Progenitor cell of endocrine pancreas (in vitro differentiated cells): ENCODE measurements around the gene MCTP2. TPM values are rescaled to one million over a fixed set of nuclear protein-coding genes. Genes with fewer than 3 reads are reported as not detected.

Source experiments
- DNase-seq: peaks from one replicate; pipeline ENCODE4 v3.0.0; 2021; ENCODE audit warnings: low spot score; ENCODE audit not compliant: unreplicated experiment
- H3K27ac Mint-ChIP-seq: 2 replicates; pipeline ENCODE4 v1.8.0; 2021; ENCODE audit warnings: mild to moderate bottlenecking, moderate library complexity, mixed read lengths
- H3K27me3 Mint-ChIP-seq: 2 replicates; pipeline ENCODE4 v1.8.0; 2021; ENCODE audit warnings: mixed read lengths
- H3K36me3 Mint-ChIP-seq: 2 replicates; pipeline ENCODE4 v1.8.0; 2022; ENCODE audit warnings: mixed read lengths; ENCODE audit not compliant: insufficient read depth
- H3K4me1 Mint-ChIP-seq: 2 replicates; pipeline ENCODE4 v1.8.0; 2021; ENCODE audit warnings: low read depth, mixed read lengths
- H3K4me3 Mint-ChIP-seq: 2 replicates; pipeline ENCODE4 v1.8.0; 2021; ENCODE audit warnings: low read depth, mild to moderate bottlenecking, moderate library complexity, mixed read lengths
- H3K9me3 Mint-ChIP-seq: 2 replicates; pipeline ENCODE4 v1.8.0; 2021; ENCODE audit warnings: low read depth, mixed read lengths
- total RNA-seq: library from RNA; stranded (reverse); gene quantifications from 2 replicates; pipeline ENCODE4 v1.2.1, GENCODE V29; 2021
- TF ChIP-seq, protein P1 (sequence below): fragments of 200-600 bp; sonication (generic); IDR thresholded peaks from one replicate; pipeline ENCODE4 v1.5.0; 2021; ENCODE audit warnings: antibody characterized with exemption, mild to moderate bottlenecking; ENCODE audit not compliant: unreplicated experiment

The MCTP2 gene
- total RNA-seq, 1 donor from 2014 or later, result 2.6 TPM

DNA sequence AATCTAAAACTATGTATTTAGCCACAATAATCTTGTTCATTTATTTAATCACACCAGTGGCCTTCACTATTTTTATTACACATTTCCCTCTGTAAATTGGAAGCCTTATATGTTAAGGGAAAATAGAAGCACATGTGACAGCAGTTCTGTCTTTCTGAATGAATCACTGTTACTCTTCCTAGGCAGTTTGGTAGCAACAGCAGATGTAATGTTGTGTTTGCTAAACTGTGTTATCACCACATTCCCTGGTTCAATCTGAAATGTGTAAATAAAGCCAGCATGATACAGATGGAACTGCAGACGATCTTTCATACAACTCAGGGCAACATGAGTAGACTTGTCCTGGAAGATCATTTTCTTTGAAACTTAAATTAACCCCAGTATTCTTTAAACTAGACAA is 220.1 kb downstream of the MCTP2 start:
- Mint-ChIP-seq H3K4me3 (no peak overlapping the region), H3K27ac (no peak overlapping the region), H3K27me3 (no peaks in the 10 kb centered on the region), H3K36me3 (peaks cover 2% of the 10 kb centered on the region), H3K9me3 (peaks cover 3% of the 10 kb centered on the region), H3K4me1 (peaks cover 5% of the 10 kb centered on the region)
- TF ChIP-seq, protein P1, sequence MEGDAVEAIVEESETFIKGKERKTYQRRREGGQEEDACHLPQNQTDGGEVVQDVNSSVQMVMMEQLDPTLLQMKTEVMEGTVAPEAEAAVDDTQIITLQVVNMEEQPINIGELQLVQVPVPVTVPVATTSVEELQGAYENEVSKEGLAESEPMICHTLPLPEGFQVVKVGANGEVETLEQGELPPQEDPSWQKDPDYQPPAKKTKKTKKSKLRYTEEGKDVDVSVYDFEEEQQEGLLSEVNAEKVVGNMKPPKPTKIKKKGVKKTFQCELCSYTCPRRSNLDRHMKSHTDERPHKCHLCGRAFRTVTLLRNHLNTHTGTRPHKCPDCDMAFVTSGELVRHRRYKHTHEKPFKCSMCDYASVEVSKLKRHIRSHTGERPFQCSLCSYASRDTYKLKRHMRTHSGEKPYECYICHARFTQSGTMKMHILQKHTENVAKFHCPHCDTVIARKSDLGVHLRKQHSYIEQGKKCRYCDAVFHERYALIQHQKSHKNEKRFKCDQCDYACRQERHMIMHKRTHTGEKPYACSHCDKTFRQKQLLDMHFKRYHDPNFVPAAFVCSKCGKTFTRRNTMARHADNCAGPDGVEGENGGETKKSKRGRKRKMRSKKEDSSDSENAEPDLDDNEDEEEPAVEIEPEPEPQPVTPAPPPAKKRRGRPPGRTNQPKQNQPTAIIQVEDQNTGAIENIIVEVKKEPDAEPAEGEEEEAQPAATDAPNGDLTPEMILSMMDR, result no peak
- no peak for DNase-seq

DNA sequence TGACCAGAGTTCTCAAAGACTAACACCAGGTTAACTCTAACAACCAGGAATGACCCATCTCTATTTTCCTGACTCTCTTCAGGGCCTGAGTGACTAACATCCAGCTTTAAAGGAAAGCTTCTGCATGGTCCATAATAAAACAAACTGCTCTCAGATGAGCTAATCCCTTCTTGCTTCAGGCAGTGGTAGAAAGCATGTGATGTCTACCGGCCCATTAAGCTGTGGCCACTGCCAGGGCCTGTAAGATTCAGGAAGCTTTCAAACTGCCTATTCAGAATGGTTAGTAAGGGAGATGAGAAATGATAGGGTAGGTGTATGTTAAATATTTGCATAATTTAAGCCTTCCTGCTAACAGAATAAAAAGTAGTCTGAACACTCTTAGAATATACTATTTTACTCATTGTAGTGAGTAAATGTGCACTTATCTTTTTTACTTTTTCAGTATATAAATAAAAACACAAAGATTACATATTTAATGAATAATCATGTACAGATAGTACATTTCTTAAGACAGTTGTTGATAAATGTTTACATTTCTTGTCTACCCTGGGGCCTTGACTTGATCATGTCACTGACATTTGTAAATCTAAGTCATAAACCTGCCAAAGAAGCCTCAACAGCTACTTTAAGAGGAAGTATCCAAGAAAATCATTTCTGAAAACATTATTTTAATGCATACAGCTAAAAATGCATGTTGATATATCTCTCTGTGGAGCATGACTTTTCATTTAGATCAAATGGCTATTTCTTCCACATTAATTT is 222.0 kb downstream of the MCTP2 start:
- Mint-ChIP-seq H3K9me3 (peaks cover 3% of the 10 kb centered on the region), H3K27me3 (no peaks in the 10 kb centered on the region), H3K27ac (no peak overlapping the region), H3K4me3 (no peak overlapping the region), H3K36me3 (peaks cover 2% of the 10 kb centered on the region), H3K4me1 (peaks cover 5% of the 10 kb centered on the region)
- DNase-seq, result no peak
- TF ChIP-seq, protein P1, result no peak

DNA sequence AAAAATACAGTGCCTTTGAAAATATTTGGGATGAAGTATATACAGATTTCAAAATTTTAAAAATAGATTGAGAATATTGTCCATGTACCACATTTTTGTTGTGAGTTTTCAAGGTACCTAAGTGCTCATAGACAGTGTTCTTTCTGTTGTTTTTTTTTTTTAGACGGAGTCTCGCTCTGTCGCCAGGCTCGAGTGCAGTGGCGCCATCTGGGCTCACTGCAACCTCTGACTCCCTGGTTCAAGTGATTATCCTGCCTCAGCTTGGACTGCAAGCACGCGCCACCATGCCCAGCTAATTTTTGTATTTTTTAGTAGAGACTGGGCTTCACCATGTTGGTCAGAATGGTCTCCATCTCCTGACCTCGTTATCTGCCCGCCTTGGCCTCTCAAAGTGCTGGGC is 223.9 kb downstream of the MCTP2 start:
- Mint-ChIP-seq H3K36me3 (peaks cover 2% of the 10 kb centered on the region), H3K9me3 (peaks cover 3% of the 10 kb centered on the region), H3K4me3 (no peak overlapping the region), H3K4me1 (peaks cover 5% of the 10 kb centered on the region), H3K27me3 (no peaks in the 10 kb centered on the region), H3K27ac (no peak overlapping the region)
- DNase-seq, result no peak
- TF ChIP-seq, protein P1, result no peak

DNA sequence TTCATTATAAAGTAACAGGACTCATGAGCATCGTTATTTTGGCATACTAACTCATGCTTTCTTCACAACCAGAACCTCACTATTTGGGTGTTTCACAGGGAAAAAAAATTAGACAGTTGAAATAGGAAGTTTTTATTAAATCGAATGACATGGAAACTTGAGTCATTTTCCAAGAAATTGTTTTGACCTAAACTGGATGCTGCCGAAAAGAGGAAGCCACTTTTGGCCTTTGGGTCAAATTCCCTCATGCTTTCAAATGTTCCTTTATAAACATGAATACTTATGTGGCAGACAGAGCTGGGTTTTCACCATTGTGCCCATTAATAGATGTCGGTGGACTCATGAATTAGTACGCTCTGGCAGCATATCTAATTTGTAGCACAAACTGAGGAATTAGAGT is 224.9 kb downstream of the MCTP2 start:
- Mint-ChIP-seq H3K27ac (no peak overlapping the region), H3K27me3 (no peaks in the 10 kb centered on the region), H3K36me3 (peaks cover 2% of the 10 kb centered on the region), H3K9me3 (peaks cover 3% of the 10 kb centered on the region), H3K4me3 (no peak overlapping the region), H3K4me1 (peaks cover 7% of the 10 kb centered on the region)
- TF ChIP-seq, protein P1, result no peak
- DNase-seq, result no peak

DNA sequence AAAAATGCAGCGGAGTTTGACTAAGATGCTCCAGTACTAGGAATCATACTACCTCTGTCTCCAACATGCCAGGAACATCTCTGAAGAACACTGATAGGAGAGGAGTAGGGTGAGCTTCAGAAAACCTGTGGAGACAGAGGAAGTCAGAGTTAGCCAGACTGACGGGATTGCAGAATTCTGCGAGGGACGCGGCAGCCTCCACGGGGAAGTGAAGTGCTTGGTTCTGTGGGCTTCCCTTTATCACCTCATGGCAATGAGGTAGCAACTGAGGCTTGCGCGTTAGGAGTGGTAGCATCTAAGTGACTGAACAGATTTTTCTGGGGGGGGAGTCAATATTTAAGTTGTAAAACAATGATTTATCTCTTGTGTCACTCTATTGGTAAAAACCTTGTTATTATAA is 226.3 kb downstream of the MCTP2 start:
- Mint-ChIP-seq H3K9me3 (peaks cover 3% of the 10 kb centered on the region), H3K27ac (no peak overlapping the region), H3K4me3 (no peak overlapping the region), H3K4me1 (peaks cover 4% of the 10 kb centered on the region), H3K36me3 (peaks cover 2% of the 10 kb centered on the region), H3K27me3 (peaks cover 2% of the 10 kb centered on the region)
- DNase-seq, result no peak
- TF ChIP-seq, protein P1, result no peak
